Erythroblast (primary cell): ENCODE measurements around the gene ATAT1.

ENCODE experiments used
- DNase-seq, 2 experiments: peaks; one replicate each; lab custom pipeline; 2025; lab: John Stamatoyannopoulos, UW
- GATA1 ChIP-seq: IDR thresholded peaks from 2 replicates; pipeline ENCODE4 v1.6.1; 2011; ENCODE audit warnings: low read depth, mild to moderate bottlenecking, control low read depth, low read length, moderate library complexity
- POLR2A ChIP-seq: IDR thresholded peaks from 2 replicates; pipeline ENCODE4 v1.6.1; 2011; ENCODE audit warnings: mild to moderate bottlenecking, low read length

ATAT1 gene

GRCh38 chr6:30616811-30617564 lies 9.7 kb upstream of the ATAT1 start, which contains the start of gene PPP1R10:
TSS of gene PPP1R10 (minus strand) at chr6:30617243. CDS start at chr6:30609944, 7,299 bp downstream.
- TF ChIP-seq POLR2A (peak; percentile 100), GATA1 (no peak)
- DNase-seq: peak; percentile 100

- TF ChIP-seq POLR2A (peak; percentile 55), GATA1 (no peak)
- peak; percentile 98 to 99 for DNase-seq
Measured at GRCh38 chr6:30617565-30618269, 9.0 kb upstream of the ATAT1 start, which contains the start of gene MRPS18B. TSS of gene MRPS18B (plus strand) at chr6:30617840. CDS start at chr6:30617866, 26 bp downstream.

- DNase-seq: peak; percentile 38 to 58
- TF ChIP-seq POLR2A: no peak
- TF ChIP-seq GATA1: no peak
Measured at GRCh38 chr6:30618270-30618797, 8.3 kb upstream of the ATAT1 start.

DNA sequence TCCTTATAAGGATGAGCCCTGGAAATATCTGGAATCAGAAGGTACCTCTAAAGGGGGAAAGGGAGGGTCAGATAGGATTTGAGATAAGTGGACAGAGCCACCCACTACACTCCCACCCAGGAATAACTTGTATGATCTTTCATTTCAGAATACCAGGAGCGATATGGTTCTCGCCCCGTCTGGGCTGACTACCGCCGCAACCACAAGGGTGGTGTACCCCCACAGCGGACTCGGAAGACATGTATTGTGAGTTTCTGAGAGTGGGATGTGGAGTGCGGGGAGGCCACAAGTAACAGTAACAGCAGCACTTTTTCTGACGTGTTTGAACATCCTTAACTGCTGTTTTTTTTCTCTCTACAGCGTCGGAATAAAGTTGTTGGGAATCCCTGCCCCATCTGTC lies 7.1 kb upstream of the ATAT1 start:
- DNase-seq: no peak
- TF ChIP-seq GATA1: no peak
- TF ChIP-seq POLR2A: no peak

DNA sequence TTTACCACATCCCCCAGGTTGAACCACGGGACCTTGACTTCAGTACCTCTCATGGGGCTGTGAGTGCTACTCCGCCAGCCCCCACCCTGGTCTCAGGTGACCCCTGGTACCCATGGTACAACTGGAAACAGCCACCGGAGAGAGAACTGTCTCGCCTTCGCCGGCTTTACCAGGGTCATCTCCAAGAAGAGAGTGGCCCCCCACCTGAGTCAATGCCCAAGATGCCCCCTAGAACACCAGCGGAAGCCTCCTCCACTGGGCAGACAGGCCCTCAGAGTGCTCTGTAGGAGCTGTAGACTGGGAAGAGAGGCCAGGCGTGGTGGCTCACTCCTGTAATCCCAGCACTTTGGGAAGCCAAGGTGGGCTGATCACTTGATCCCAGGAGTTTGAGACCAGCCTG lies 1.2 kb upstream of the ATAT1 start:
- TF ChIP-seq GATA1 (no peak), POLR2A (no peak)
- DNase-seq: no peak

DNA sequence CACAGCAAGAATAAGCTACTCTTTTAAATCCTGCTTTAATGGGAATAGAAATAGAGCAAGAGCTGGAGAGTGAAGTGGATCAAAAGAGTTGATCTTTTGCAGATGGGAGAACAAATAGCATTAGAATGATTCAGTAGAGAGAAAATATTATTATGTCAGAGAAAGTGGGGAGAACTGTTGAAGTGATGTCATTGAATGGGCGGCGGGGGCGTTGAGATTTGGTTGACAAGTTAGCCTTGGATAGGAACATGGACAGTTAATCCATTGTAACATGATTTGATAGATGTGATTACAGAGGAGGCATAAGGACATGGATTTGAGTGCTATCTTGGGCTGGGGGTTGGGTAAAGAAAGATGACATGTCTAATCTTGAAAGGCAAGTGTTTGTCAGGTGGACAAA lies 9.2 kb downstream of the ATAT1 start:
- no peak for TF ChIP-seq GATA1
- TF ChIP-seq POLR2A: no peak
- DNase-seq: no peak

DNA sequence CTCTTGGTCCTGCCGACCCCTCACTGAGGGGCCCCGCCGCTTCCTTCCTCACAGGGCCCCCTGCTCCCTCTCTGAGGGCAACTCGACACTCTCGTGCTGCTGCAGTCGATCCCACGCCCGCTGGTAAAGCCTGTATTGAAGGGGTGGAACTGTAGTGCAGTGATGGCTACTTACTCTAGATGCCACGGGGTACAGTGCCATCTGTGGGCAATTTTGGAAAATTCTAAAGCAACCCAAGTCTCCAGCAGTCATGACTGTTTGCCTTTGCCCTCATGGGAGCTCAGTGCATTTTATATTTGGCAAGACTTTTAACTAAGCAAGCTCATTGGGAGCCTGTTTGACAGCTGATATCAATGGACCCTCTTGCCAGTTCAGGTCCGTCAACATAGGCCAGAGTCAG lies 13.8 kb downstream of the ATAT1 start:
- TF ChIP-seq GATA1: no peak
- no peak for TF ChIP-seq POLR2A

DNA sequence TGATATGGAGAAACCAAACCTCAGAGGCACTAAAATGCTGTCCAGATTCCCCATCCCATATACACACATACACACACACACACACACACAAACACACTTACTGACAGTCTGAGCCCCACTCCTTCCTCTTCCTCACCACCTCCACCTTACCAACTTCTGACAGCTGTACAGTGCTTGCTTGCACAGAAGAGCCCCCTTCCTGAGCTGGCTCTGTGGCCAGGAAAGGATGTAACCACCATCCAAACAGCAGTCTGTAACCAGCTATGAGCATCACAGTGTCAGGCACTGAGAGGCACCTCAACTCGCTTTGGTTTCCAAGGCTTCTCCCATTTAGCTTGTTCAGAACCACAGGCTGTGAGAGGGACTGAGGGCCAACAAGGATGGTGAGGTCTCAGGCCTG lies 14.4 kb downstream of the ATAT1 start:
- TF ChIP-seq POLR2A (no peak), GATA1 (no peak)
- no peak for DNase-seq

More for the DNA sequence above, 13.8 kb downstream of the ATAT1 start:
- no peak for DNase-seq

DNA sequence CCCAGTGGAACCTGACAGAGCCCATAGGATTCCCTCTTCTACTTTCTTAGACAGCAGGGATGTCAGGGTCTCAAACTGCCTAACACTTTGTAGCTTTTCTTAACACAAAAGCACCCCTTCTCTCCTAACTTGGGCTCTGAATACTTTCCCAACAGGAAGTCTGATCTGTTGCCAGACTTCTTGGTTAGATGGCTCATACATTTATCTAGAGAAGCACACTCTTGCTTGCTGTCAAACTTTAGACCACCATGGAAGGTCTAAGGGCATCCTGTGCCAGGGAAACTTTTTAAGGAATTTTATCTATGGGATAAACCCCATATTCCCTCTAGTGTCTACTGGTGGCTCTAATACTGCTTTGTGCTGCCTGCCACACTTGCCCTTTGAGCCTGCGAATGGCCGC lies 17.0 kb downstream of the ATAT1 start:
- TF ChIP-seq POLR2A: no peak
- TF ChIP-seq GATA1: no peak
- DNase-seq: no peak

DNA sequence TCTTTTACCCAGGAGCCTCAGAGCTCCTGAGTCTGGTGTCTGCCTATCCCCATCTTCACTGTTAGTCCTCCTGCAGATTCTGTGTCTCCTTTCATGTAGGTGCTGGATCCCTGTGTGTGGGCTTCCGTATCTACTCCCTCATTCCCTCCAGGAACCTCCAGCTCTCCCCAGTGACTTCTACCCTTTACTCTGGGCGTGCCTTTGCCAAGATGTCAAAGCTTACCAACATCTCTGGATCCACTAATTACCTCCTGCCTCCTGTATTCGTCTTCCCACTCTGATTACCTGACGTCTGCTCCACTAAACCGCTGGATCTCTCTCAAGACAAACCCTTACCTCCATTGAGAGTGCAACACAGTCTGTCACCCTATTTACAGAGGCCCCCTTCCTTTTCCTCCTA lies 18.1 kb downstream of the ATAT1 start:
- no peak for DNase-seq
- TF ChIP-seq POLR2A (no peak), GATA1 (no peak)

GRCh38 chr6:30645989-30646388 lies 19.3 kb downstream of the ATAT1 start:
- no peak for TF ChIP-seq GATA1
- no peak for TF ChIP-seq POLR2A

DNA sequence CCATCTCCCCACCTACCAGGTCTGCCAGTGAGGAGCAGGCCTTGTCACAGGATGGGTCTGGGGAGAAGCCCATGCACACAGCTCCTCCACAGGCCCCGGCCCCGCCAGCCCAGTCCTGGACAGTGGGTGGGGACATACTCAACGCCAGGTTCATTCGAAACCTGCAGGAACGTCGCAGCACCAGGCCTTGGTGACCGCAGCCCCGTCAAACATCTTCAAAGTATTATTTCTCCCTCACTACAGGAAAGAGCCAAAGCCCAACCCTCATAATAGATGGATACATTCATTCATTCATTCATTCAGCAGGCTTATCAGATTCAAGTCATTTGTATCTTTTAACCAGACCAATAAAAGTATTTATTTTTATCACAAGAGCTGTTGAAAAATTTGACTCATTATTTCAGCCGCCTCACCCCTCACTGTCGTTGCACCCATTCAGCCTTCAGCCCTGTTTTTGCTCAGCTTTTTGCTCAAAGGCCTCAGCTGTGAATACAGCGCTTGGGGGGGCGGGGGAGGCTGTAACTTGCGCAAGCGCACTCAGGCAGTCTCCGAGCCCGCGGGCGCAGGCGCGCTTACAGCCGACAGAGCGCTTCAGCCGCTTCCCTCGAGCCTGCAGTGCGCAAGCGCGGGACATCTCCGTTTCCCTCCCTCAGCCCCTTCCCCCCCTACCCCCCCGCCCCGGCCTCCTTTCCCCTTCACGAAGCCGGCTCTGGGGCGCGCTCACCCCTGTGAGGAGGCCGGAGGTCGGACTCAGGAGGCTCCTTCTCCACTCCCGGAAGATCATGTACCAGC lies 20.0 kb downstream of the ATAT1 start, which contains the start of gene C6orf136:
Gene C6orf136, plus strand, starts transcription at position 684 of the 792 bp plus-strand sequence. Its CDS starts 99 bp downstream, at position 783.
- TF ChIP-seq POLR2A (no peak), GATA1 (no peak)

More at GRCh38 chr6:30645989-30646388, 19.3 kb downstream of the ATAT1 start:
- no peak for DNase-seq

DNA sequence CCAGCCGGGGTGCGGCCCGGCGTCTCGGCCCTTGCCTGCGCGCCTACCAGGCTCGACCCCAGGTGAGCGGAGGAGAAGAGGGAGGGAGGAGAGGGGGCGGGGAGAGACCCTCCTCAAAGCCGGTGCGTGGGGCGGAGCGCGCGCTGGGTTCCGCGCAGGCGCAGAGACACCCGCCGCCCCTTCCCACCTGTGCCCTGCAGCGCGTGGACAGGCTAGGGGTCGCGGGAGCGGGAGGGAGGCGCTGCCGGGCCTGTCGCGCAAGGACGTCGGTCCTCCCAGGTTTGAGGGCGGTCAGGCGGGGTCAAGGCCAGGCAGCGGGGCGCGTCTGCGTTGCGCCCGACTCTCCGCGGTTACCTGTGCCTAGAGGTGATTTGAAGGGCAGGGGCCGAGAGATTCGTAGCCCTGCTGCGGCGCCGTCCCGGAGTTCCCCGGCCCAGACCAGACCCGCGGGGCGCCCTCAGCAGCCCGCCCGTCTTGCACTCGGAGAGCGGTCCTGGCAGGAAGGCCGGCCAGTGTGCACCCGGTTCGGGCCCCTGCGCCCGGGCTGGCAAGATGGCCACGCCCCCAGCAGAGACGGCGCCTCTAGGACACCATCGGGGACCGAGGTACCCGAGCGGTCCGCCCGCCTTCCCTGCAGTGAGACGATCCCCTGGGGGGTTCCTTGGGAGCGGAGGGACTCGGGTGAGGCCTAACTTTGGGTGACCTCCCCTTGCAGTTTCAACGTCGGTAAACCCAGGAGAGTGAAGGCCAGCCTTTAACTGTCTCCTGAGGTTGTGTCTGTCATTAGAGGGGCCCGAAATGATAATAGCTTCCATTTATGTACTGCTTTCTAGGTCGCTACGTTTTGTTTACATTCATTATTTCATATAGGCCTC lies 20.8 kb downstream of the ATAT1 start:
- DNase-seq: peak; percentile 83 to 84
- peak; percentile 50 for TF ChIP-seq POLR2A
- TF ChIP-seq GATA1: no peak

More for the DNA sequence above, 20.0 kb downstream of the ATAT1 start, which contains the start of gene C6orf136:
- peak; percentile 94 to 95 for DNase-seq
